ENCODE measurements around the gene P3R3URF.
A peak's percentile ranks its signal among the peaks of the same experiment; 100 is the strongest.
"Not testable (repeated sequence)": the region's sequence is repeated elsewhere in the genome, so short reads cannot be mapped to it uniquely, and the experiment has no call there.

Gene P3R3URF

DNA sequence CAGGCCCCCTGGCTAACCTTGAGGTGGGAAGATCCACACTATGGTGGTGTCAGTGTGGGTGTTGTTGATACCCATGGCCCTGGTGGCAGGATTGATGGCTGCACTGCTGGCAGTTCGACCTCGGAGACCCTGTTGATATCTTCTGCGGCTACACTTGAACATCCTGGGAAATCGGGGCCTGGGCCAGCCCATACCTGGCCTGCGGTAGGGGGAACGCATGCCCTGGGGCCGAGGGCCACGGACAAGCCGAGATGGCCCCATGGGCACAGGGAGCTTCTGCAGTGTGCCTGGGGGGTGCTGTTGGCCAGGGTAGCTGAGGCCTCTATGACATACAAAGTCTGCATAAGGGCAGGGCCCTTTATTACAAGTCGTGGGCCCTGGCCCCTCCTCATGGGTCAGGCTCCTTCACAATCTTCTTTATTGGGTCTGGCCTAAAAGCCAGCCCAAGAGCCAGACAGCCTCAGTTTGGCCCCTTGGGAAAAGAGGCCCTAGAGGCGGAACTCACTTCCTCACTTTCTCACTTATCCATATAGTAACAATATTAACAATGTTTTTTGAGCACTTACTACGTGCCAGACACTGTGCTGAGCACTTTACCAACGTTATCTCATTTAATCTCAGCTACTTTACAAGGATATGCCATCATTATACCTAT, at the start of gene P3R3URF:
P3R3URF (minus strand) TSS at position 278 of the 655 bp plus-strand sequence; CDS start at position 261, 17 bp downstream.
- DNase-seq (ENCODE audit: low spot score): no peak

DNA sequence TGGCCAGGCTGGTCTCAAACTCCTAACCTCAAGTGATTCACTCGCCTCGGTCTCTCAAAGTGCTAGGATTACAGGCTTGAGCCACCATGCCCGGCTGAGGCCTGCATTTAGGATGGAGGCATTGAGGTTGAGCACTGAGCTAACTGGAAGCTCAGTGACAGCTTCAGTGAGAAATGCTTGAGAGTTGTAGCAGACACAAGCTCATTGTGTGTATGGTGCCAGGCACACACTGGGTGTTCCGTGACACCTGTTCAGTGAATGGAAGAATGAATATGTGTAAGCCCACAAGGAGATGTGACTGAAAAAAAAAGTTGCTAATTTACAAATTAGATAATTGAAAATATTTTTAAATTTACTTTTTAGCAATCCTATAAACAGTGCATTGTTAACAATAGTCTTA, 48.7 kb upstream of the P3R3URF start:
- no peak for DNase-seq (ENCODE audit: low spot score)

DNA sequence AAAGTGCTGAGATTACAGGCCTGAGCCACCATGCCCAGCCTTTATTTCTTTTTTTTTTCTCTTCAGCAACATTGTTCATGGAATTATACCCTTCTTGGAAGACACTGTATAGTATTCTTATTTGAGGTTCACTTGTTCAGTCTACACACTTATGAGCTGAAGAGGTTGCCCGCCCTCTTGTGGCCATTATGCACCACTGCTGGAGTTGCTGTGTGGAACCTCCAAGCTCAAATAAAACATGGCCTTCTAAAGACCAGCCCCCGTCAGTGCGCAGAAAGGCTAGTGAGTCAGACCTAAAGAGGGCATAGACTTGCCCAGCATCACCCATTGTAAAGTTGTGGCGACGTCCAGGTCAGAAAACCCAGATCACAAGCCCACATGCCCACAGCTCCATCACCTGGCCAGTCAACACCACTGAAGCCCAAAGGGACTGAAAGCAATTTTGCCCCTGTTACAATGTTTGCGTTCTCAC, 47.2 kb upstream of the P3R3URF start:
- DNase-seq (ENCODE audit: low spot score): peak; percentile 67

DNA sequence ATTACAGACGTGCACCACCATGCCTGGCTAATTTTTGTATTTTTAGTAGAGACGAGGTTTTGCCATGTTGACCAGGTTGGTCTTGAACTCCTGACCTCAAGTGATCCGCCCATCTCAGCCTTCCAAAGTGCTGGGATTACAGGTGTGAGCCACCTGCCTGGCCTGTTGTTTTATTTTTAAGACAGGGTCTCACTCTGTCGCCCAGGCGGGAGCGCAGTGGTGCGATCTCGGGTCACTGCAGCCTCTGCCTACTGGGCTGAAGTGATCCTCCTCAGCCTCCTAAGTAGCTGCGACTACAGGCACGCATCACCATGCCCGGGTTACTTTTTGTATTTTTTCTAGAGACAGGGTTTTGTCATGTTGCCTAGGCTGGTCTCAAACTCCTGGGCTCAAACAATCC, 46.8 kb upstream of the P3R3URF start:
- not testable (repeated sequence) for DNase-seq (ENCODE audit: low spot score)

DNA sequence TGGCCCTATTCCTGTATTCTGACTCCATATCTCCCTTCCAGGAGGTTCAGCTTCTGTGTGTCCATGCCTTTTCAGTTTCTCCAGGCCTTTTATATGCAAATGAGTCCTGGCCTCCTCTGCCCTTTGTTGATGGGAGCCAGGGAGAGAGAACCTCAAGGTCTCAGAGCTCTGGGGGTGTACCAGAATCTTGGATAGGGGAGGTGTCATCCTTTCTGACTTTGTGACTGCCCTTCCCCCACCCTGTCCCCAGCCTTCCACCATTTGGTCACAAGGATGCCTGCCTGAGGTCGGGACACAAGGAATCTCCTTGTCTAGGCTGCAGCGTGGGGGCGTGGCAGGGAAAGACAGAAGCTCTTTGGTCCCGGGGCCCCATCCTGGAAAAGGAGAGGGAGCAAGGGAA, 45.5 kb upstream of the P3R3URF start:
- no peak for DNase-seq (ENCODE audit: low spot score)

DNA sequence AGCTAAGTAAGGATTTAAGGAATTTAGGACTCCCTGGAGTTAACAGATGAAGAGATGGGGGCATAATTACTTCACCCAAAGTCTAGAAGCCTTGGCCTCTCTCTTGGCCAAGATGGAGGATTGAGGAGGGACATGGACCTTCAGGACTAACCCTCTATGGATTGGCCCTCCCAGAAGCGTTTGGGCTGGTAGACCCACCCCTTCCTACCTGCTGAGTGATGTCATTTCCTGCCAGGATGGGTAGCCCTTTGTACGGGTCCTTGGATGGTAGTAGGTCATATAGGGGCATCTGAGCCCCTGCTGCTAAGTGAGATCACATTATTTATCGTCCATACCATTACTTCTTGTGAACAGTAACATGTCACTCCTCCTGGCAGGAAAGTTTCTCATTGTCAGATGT, 44.5 kb upstream of the P3R3URF start:
- no peak for DNase-seq (ENCODE audit: low spot score)

DNA sequence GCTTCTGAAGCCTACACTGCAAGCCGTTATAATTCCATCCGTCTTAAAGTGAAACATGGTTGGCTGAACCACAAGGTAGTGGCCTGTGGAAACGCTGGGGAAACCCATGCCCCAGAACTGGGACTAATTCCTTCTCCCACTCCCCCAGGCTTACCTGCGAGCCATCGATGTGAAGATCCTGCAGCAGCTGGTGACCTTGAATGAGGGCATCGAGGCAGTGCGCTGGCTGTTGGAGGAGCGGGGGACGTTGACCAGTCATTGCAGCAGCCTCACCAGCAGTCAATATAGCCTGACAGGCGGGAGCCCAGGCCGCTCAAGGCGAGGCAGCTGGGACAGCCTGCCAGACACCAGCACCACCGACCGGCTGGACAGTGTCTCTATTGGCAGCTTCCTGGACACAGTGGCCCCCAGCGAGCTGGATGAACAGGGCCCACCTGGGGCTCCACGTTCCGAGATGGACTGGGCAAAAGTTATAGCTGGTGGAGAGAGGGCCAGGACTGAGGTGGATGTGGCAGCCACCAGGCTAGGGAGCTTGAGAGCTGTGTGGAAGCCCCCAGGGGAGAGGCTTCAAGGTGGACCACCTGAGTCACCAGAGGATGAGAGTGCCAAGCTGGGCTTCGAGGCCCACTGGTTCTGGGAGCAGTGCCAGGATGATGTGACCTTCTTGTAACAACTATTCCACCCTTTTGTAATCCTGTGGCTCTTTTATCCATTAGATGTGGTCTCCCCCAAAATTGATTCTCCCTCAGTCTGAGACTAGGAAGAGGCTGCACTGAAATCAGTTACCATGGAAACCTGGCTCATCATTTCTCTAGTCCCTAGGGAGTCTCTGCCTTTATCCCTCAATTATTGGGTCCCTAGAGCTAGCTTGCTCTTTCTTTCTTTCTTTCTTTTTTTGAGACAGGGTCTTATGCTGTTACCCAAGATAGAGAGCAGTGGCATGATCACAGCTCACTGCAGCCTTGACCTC, 43.5 kb upstream of the P3R3URF start:
- DNase-seq (ENCODE audit: low spot score): no peak

DNA sequence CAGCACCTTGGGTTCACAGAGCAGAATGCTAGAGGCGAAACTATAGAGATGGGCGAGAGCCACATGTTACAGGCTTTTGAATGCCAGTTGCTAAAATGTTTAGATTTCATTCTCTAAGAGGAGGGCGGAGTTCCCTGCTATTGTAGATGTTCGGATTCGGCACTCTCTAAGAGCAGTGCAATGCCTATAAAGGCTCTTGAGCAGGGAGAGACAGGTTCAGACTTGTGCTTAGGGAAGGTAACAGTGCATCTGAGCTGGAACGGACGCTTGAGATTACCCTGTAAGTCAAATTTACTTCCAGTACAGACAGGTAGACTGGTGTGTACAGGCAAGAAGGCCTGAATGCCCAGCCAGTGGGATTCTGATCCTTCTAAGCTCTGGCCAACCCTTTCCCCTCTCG, 42.2 kb upstream of the P3R3URF start:
- no peak for DNase-seq (ENCODE audit: low spot score)

DNA sequence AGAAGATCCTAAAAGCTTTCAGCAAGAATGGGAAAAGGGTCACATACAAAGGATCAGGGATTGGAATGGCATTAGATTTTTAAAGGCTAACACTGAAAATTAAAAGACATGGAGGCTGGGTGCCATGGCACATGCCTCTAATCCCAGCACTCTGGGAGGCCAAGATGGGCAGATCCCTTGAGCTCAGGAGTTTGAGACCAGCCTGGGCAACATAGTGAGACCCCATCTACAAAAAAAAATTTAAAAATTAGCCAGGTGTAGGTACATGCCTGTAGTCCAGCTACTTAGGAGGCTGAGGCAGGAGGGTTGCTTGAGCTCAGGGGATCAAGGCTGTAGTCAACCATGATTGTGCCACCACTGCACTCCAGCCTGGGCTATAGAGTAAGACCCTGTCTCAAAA, 39.2 kb upstream of the P3R3URF start:
- no peak for DNase-seq (ENCODE audit: low spot score)

DNA sequence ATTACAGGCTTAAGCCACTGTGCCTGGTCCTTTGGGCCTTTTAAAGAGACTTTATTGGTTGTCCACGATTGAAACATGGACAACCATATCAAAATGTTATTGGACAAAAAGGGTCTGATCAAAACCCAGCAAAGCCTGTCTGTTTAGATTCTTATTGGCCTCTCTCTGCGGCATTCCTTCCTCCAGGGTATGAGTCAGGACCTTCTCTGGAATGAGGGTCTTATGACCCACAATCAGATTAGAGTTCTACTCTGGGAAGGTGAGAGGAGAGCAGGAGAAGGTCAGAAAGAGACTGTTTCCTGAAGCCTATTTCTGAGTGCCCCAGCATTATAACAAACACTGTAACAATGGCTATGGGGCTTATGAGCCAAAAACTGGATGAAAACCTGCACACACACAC, 34.8 kb upstream of the P3R3URF start:
- DNase-seq (ENCODE audit: low spot score): no peak

DNA sequence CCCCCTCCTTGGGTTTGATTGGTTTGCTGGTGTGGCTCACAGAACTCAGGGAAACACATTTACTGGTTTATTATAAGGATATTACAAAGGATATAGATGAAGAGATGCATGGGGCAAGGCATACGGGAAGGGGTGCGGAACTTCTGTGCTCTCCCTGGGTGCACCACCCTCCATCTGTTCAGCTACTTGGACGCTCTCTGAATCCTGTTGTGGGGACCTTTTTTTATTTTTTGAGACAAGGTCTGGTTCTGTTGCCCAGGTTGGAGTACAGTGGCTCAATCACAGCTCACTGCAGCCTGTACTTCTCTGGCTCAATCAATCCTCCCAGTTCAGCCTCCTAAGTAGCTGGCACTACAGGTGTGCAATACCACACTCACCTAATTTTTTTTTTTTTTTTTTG, 34.3 kb upstream of the P3R3URF start:
- DNase-seq (ENCODE audit: low spot score): no peak

DNA sequence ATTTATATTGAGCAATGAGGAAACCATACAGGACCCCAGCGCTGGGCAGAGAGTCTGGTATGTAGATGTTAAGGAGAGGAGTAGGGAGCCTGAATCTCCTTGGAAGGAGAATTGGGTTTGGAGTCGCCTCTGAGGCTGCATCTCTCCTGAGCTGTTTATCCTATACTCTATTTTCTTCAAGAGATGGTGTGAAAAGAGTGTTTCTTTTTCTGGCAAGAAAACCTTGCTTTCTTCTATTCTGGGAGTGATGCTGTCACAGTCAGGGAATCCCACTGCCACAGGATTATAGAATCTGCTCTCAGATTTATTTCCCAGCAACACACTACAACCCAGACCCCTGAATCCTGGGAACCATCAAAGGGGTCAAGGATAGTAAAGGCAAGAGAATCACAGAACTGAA, 30.1 kb upstream of the P3R3URF start:
- DNase-seq (ENCODE audit: low spot score): no peak

DNA sequence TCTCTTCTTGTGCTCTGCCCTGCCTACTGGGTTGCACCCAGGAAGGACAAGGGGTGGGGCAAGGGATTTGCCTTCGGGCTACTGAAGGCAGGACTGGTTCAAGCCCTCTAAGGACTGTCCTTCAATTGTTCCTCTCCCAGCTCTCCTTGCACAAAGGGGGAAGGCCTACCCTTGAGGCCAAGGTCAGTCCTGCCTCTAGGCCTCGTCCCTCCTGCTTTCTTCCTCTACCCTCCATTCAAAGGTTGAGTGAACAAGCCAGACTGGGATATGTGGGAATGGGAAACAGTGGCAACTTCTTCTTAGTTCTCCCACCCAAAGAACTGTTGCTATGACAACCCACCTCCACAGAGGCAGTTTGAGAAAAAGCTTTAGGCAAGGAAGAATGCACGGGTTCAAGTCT, 29.5 kb upstream of the P3R3URF start:
- no peak for DNase-seq (ENCODE audit: low spot score)

DNA sequence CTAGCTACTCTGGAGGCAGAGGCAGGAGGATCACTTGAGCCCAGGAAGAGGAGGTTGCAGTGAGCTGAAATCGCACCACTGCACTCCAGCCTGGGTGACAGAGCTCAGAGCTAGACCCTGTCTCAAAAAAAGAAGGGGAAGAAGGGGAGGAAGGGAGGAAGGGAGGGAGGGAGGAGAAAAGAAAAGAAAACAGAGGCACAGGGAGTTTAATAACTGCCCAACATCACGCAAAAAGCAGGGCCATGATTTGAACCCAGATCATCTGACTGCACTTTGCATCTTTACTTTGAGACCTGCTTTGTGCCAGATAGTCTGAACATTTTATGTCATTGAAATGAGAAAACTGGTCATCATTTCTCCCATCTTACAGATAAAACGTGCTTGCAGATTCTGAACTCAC, 28.9 kb upstream of the P3R3URF start:
- no peak for DNase-seq (ENCODE audit: low spot score)

DNA sequence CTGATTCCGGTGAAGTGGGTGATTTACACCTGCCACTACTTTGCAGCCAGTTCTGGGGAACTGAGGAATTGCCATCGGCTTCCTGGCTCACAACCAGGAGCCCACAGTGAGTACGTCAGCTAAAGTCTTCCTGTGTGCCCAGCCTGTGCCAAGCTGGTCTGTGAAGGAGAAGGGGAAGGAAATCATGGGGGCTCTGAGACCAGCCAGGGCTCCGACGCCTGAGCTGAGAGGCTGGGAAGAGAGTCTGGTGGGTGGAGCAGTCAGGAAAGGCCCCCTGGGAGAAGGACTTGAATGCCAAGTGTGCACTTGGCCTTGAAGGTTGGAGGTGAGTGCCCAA, 28.1 kb upstream of the P3R3URF start:
- no peak for DNase-seq (ENCODE audit: low spot score)

DNA sequence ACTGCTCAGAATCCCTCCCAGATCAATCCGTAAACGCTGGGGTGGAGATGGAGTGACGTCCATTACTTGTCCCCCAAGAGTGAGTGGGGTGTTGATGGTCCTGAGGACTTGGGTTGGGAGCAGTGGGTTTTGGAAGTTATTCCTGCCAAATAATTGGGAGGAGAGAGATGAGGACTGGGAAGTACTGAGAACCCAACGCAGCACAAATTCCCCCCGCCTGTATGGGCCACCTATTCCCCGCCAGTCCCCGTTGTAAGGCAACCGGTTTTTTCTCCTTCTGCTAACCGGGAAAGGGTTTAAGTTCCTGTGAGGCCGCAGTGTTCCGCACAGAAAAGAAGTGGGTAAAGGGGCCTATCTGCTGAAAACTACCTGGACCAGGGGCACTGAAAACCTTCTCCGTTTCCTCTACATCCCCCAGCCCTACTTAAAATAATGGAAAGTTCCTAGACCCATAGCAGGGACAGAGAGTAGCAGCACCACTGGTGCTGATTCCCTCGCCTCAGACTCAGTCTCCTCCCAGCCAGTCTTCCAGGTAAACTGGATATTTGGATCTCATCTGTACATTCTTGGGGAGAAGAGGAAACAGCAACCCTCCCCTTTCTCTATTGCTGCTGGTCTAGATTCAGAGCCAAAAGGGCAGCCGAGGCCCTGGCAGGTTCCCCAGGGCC, 27.6 kb upstream of the P3R3URF start:
- DNase-seq (ENCODE audit: low spot score): no peak

DNA sequence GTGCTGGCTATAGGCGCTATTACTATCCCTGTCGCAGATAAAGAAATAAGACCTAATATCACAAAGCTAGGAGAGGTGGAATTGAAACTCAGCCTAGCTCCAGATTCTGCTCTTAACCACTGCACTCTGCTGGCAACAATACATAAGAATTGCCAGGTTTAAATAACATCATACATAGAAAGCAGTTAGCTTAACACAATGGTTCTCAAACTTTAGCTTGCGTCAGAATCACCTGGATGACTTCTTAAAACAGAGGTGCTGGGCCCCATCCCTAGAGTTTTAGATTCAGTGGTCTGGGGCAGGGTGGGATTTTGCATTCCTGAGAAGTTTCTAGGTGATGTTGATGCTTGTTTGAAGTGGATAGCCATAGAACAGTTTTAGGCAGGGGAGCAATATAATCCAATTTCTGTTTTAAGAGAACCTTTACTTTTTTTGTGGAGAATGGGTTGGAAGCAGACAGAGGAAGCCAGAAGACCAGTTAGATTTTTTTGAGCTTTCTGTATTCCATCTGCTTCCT, 23.0 kb upstream of the P3R3URF start:
- DNase-seq (ENCODE audit: low spot score): no peak

DNA sequence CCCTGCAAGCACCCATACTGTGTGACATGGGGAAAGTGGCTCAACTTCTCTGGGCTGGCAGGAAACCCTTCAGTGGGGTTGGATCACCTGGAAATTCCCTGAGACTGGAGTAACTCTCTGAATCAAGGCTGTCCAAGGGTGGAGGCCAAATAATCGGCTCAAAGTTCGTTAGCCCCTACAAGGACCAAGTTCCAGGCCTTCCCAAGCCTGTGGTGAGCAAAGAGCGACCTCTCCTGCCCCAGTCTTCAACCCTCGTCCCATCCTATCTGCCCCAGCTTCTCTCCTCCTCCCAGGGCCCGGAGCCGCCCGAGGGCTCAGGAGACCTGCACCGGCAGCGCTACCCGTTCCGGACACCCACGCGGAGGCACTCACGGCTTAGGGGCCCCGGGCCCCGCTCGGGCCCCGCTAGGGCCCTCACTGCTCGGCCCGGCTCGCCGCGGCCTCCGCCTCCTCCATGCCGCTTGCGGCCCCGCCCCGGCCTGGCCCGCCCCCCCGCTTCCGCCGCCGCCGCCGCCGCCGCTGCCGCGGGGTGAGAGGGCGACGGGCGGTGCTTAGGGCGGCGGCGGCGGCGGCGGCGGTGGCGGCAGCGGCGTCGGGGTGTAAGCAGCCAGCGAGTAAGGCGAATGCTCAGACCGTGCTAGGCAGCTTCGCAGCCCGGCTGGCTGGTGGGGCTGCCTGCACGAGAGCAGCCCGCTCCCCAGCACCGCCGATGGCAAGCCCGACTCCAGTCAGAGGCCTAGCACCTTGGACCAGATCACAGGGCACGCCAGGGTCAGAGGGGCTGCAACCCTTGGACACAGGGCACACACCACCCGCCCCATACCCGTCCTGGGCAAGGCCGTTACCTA, 21.9 kb upstream of the P3R3URF start, which contains the start of gene POMGNT1:
POMGNT1 (minus strand) TSS at position 471 of the 848 bp plus-strand sequence. CDS start 613 bp downstream, outside the sequence.
- DNase-seq (ENCODE audit: low spot score): peak; percentile 71

DNA sequence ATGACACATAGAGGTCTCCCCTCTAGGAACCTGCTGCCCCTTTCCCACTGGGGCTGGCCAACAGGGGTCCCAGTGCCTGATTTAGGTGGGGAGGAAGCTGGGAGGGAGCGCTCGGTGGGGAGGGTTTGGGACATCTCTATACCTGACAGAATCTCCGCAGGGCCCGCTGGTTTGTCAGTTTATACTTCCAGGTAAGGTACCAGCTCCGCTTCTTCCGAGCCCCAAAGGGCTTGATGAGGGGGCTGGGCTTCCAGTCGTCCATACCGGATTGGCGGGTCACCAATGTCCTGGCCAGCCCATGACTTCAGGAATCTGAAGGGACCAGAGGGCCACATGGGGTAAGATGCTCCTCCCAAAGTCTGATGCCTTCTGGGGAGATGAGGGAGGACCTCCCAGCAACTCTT, 21.3 kb upstream of the P3R3URF start:
- DNase-seq (ENCODE audit: low spot score): no peak

DNA sequence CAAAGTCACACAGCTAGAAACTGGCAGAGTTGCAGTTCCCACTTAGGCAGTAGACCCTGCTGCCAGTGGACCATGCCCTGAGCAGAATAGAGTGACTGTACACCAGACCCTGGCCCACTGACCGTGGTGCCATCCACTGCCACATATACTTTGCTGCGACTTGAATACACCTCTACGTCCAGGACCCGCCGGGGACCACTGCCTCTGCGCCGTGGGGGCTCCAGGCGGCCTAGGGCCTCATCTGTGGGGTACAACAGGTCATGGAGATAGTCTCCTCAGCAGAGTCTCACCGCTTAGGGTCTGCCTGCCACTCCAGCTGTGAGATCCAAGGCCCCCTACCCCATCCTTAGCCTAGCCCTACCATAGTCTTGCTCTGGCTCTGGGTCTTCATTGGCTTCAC, 20.3 kb upstream of the P3R3URF start:
- DNase-seq (ENCODE audit: low spot score): no peak

DNA sequence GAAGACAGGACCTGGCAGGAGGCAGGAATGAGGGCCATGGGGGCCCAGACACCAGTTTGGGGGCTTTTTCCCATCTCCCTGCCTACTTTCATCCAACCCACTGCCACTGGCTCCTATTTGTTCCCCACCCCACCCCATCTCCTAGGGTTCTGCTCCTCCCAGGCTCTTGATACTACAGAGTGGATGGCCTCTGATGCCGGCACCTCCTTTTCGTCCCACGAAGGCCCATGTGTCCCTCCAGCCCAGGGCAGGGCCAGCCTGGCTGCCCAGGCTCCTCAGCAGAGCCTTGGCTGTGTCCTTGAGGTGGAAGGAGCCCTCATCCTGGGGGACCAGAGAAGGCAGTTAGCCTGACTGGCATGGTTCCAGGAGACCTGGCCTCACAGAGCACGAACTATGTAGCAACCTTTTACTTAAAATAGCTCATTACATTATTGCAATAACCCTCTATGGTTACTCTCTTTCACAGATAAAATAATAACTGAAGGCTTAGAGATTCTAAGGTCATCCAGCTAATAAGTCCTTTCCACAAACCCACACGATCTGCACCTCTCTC, 18.4 kb upstream of the P3R3URF start:
- DNase-seq (ENCODE audit: low spot score): no peak
